Measurements from ENCODE around the gene PCBP2. TPM values are rescaled to one million over a fixed set of nuclear protein-coding genes. Genes with fewer than 3 reads are reported as not detected.
"Not testable (repeated sequence)": the region's sequence is repeated elsewhere in the genome, so short reads cannot be mapped to it uniquely, and the experiment has no call there.

The PCBP2 gene
- total RNA-seq, 1 donor from 2014 or later, result 520 TPM

DNA sequence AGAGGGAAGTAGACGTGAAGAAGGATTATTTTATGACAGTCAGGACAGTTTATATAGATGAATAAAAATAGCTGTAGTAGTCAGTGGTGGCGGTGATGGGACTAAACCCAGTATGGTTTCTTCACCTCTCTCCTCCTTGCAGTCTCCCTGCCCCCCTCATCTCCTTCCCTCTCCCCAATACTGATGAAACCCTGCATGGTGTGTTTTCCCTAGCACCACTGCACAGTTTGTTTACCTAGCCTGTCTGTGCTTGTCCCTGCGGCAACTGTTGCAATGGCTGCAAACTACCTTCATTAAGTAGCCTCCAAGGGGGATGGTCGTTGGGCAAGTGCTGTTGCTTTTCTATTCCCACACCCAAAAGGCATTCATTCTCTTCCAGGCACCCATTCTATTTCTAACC, 14.7 kb downstream of the PCBP2 start:
- intact Hi-C loops (cut with DNase I), result no loop called here

DNA sequence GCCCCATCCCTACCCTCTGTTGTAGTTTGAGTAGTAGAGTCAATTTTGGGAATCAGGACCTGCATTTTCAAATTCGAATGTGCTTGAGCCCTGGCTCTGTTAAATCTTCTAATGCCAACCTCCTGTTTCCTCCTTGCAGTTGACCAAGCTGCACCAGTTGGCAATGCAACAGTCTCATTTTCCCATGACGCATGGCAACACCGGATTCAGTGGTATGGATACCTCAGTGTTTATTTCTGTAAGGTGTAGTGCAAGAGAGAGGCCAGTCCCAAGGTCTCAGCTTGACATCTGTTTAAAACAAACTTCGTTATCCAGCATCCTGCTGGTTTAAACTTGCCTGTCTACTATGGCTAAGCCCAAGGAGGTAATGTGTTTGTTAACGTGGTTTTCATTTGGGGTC, 15.2 kb downstream of the PCBP2 start:
- no peak for DNase-seq (ENCODE audit: low spot score)
- intact Hi-C loops (cut with DNase I), result no loop called here

More for the DNA sequence above, 14.7 kb downstream of the PCBP2 start:
- DNase-seq (ENCODE audit: low spot score), result no peak

GRCh38 chr12:53467880-53468279, 16.0 kb downstream of the PCBP2 start:
- intact Hi-C loops (cut with DNase I), result no loop called here
- DNase-seq (ENCODE audit: low spot score), result no peak

- intact Hi-C loops (cut with DNase I), result no loop called here
- no peak for DNase-seq (ENCODE audit: low spot score)
These were observed 16.4 kb downstream of the PCBP2 start for GRCh38 chr12:53468282-53468681.

DNA sequence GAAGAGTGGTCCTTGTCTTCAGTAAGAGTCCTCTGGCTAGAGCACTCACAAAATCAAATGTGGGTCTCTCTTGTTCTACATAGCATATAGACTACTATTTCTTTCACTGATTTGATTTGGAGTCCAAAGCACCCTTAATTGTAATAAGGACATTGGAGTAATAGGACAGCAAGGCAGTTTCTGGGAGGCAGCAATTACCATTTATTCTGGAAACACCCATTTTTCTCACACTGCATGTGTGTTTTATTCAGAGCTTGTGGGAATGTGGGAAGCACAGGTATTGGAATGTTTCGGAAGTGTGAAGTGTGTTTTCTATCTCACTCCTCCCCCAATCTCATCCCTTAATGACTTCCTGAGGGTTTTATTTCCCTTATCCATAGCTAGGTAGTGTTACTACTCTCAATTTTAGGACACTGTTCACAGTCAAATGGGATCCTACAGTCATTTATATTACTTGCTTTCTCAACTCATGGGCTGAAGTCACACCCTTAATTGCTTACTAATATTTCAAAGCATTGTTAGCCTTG, 20.2 kb downstream of the PCBP2 start:
- intact Hi-C loops (cut with DNase I), result no loop called here

DNA sequence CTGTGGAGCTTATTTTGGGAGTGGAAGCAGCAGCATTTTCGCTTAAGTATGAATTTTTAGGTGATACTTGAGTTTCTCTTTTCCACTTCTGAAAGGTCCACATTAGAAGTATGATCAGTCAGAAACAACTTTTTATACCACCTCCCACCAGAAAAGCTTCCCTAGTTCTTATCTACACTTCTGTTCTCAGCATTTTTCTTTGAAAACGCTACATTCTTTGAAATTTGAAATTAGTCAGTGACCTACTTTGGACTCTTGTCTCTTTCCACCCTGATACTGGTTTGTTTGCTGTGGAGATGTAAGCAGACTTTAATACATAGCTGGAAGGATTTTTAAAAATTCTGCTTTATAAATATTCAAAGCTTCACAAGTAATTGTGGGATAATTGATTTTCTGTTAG, 22.2 kb downstream of the PCBP2 start:
- DNase-seq (ENCODE audit: low spot score), result no peak
- intact Hi-C loops (cut with DNase I), result no loop called here

More for the DNA sequence above, 20.2 kb downstream of the PCBP2 start:
- no peak for DNase-seq (ENCODE audit: low spot score)

- DNase-seq (ENCODE audit: low spot score), result no peak
- intact Hi-C loops (cut with DNase I), result no loop called here
These were observed 22.9 kb downstream of the PCBP2 start for GRCh38 chr12:53474819-53475218.

DNA sequence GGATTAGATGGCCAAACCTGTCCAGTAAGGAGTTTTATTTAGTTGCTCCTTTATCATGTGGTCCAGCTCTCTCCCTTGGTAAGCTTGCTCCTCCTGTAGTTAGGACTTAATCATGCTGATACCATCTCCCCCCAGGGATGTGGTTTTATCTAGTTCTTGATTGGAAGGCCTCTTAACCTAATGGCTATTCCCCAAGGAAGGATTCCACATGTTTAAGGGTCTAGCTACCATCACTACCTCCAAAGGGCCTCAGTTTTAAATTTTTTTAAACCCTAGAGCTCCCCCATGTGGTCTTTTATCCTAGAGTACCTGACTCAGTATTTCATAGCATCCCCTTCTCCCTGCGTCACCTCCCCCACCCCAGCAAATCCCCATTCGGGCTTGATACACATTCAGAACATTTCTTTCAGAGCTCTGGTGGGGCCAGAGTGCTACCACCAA, 24.9 kb downstream of the PCBP2 start:
- intact Hi-C loops (cut with DNase I), result no loop called here
- DNase-seq (ENCODE audit: low spot score), result no peak

DNA sequence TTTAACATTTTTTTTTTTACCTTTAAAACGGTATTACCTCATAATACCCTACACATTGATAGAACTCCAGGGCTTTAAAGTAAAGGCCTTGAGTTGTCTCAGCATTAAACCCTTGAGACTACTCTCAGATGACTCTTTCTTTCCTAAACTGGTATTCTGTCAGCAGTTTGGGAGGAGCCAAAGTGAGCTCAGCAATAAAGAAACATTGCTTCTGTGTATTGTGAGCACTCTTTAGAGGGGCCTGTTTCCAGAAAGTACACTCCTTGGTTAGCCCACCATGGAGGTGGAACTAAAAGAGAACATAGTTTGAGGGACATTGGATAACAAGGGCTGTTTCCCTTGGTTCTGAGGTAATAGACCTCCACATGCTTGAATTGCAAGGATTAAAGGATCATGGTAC, 27.0 kb downstream of the PCBP2 start:
- intact Hi-C loops (cut with DNase I), result no loop called here

DNA sequence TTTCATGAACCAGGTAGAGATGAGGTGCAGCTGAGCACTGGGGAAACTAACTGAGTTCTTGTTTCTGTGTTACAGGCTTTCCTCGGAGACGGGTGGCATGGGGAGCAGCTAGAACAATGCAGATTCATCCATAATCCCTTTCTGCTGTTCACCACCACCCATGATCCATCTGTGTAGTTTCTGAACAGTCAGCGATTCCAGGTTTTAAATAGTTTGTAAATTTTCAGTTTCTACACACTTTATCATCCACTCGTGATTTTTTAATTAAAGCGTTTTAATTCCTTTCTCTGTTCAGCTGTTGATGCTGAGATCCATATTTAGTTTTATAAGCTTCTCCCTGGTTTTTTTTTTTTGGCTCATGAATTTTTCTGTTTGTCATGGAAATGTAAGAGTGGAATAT, 27.4 kb downstream of the PCBP2 start:
- no peak for DNase-seq (ENCODE audit: low spot score)
- intact Hi-C loops (cut with DNase I), result no loop called here

More for the DNA sequence above, 27.0 kb downstream of the PCBP2 start:
- no peak for DNase-seq (ENCODE audit: low spot score)

- no peak for DNase-seq (ENCODE audit: low spot score)
- intact Hi-C loops (cut with DNase I), result no loop called here
These were observed 28.9 kb downstream of the PCBP2 start for GRCh38 chr12:53480491-53481442.

- DNase-seq (ENCODE audit: low spot score); intact Hi-C loops (cut with DNase I): not testable (repeated sequence)
These were observed 29.6 kb downstream of the PCBP2 start for GRCh38 chr12:53481458-53481857.

- intact Hi-C loops (cut with DNase I), result no loop called here
- DNase-seq (ENCODE audit: low spot score), result no peak
These were observed 30.2 kb downstream of the PCBP2 start for GRCh38 chr12:53481939-53482586.

GRCh38 chr12:53482626-53483168, 30.8 kb downstream of the PCBP2 start:
- intact Hi-C loops (cut with DNase I), result no loop called here
- DNase-seq (ENCODE audit: low spot score), result no peak

DNA sequence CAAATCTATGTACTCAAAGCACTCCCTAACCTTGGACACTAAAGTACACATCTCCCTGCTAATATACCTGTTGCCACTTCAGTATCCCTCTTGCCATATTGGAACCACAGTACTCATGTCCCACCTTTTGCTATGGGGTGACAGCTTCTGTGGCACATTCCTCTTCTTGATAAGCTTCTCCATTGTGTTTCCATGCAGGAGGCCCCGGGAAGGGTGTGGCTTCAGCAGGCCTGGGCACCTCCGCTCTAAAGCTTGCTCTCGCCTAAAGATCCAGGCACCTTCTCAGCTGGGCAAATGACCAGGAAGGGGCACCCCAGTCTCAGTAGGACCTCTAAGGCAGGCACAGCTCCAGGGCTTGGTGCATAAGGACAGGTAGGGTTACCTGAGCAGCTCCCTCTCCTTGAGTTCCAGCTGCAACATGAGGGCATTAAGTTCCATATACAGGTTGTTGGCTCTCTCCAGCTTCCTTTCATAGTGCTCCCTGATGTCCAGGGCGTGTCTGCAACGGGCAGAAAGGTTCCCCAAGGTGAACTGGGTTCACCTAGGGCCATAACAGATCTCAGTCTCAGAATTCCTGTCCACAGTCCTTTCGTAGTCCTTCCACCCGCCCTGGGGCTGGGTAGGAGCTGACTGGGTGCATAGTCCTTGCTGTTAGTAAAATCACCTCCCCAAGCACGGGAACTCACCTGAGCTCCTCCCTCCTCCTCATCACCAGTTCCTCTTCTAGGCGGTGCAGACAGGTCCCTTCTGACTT, 31.5 kb downstream of the PCBP2 start:
- no peak for DNase-seq (ENCODE audit: low spot score)
- intact Hi-C loops (cut with DNase I), result no loop called here

DNA sequence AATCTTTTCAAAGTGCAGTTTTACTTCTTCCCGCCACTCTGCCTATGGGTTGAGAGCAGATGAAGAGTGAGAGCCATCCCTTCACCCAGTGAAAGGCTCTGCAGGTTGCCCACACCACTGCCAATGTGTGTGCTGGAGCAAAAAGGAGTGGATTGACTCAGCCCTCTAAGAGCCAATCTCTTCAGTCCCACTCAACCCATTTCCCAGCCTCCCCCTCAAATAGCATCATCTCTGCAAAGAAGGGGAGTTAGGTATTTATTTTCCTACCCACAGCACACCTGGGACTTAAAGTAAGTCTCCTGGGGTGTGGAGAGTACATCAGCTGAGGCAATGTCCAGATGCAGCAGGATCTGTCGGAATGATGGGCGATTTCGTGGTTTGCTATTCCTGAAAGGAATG, 32.1 kb downstream of the PCBP2 start:
- no peak for DNase-seq (ENCODE audit: low spot score)
- intact Hi-C loops (cut with DNase I), result no loop called here

- intact Hi-C loops (cut with DNase I), result no loop called here
- DNase-seq (ENCODE audit: low spot score), result no peak
These were observed 33.0 kb downstream of the PCBP2 start for GRCh38 chr12:53484686-53485575.

DNA sequence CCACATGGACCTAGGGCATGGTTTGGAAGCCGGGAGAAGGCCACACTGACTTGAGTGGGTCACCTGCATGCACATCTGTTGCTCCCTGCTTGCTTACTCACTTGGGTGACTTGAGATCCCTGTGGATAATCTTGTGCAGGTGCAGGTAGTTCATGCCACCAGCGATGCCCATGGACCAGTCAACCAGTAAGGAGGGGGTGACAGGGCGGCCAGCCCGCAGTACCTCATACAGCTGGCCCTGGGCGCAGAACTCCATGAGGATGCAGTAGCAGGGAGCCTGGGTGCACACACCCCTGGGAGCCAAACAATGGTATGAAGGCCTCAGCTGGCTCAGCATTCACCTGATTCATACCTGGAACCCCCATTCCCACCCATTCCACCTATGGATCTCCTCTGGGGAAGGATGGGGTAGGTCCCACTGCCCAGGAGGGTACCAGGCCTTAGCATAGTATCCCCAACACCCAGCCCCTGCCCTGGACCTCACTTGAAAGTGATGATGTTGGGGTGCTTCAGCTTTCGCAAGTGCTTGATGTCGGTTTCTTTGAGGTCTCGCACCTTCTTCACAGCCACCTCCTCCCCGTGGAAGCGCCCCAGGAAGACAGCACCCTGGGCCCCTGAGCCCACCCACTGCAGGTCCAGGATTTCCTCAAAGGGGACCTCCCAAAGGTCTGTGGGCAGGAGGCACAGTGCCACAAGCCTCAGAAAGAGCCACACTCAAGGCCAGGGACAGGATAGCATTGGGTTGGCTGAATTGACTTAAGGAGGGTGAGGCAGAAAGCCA, 34.2 kb downstream of the PCBP2 start:
- DNase-seq (ENCODE audit: low spot score), result no peak
- intact Hi-C loops (cut with DNase I), result no loop called here

All from cardiac septum (tissue), 1 donor.